K562 treated with DMSO at 1 percent for 12 hours (cell line): ENCODE measurements around the gene WDCP. TPM values are rescaled to one million over a fixed set of nuclear protein-coding genes. Genes with fewer than 3 reads are reported as not detected.

Experiments used
- total RNA-seq: library from RNA; unstranded; fragments of 300-600 nt; gene quantifications from 2 replicates; pipeline ENCODE4 v1.2.3, GENCODE V29; 2022; ENCODE audit not compliant: insufficient read depth

Gene WDCP
- 3.7 and 15.0 TPM in 2 replicates for total RNA-seq

GRCh38 chr2:24046930-24047702 lies at the start of gene WDCP:
Gene WDCP (minus strand): TSS chr2:24047391. CDS start chr2:24039494, 7,897 bp downstream.

GRCh38 chr2:24084386-24085199 lies 37.4 kb upstream of the WDCP start, which contains the start of gene TP53I3:
Gene TP53I3 (minus strand): TSS chr2:24084834. CDS start chr2:24084326, 508 bp downstream.

GRCh38 chr2:24075915-24076848 lies 29.0 kb upstream of the WDCP start, which contains the start of gene SF3B6:
Gene SF3B6 (minus strand): TSS chr2:24076326. CDS start chr2:24076229, 97 bp downstream.

GRCh38 chr2:24049485-24050021 lies 2.4 kb upstream of the WDCP start, which contains the start of gene FKBP1B:
Gene FKBP1B (plus strand): TSS chr2:24049741. CDS start chr2:24049850, 109 bp downstream.

GRCh38 chr2:24009680-24010476 lies 37.3 kb downstream of the WDCP start, which contains the start of gene MFSD2B:
Gene MFSD2B (plus strand): TSS chr2:24010085. CDS start chr2:24010097, 12 bp downstream.

Other genes starting within 250 kb of the WDCP start
- gene ATAD2B, start 120.3 kb downstream of the WDCP start, total RNA-seq, result 1.8 and 11.6 TPM in 2 replicates
- 7.0 and 14.9 TPM in 2 replicates for gene UBXN2A, start 106.9 kb downstream of the WDCP start, total RNA-seq
- 2.8 and 3.8 TPM in 2 replicates for gene MFSD2B, start 37.3 kb downstream of the WDCP start, total RNA-seq
- 2.0 and 6.3 TPM in 2 replicates for gene FKBP1B, start 2.4 kb upstream of the WDCP start, total RNA-seq
- 161 and 189 TPM in 2 replicates for gene SF3B6, start 28.9 kb upstream of the WDCP start, total RNA-seq
- gene TP53I3, start 37.4 kb upstream of the WDCP start, total RNA-seq, result 17.3 and 18.4 TPM in 2 replicates
- not detected in 2 replicates for gene PFN4, start 75.9 kb upstream of the WDCP start, total RNA-seq
- 1.5 and 4.3 TPM in 2 replicates for gene FAM228B, start 76.1 kb upstream of the WDCP start, total RNA-seq
- not detected in 2 replicates for gene FAM228A, start 127.7 kb upstream of the WDCP start, total RNA-seq